ENCODE results near the gene ATE1. TPM values are rescaled to one million over a fixed set of nuclear protein-coding genes. Genes with fewer than 3 reads are reported as not detected.

Gene ATE1
- total and polyA plus RNA-seq, 8 donors, result 4.9 to 47.4 (median 9.1) TPM

DNA sequence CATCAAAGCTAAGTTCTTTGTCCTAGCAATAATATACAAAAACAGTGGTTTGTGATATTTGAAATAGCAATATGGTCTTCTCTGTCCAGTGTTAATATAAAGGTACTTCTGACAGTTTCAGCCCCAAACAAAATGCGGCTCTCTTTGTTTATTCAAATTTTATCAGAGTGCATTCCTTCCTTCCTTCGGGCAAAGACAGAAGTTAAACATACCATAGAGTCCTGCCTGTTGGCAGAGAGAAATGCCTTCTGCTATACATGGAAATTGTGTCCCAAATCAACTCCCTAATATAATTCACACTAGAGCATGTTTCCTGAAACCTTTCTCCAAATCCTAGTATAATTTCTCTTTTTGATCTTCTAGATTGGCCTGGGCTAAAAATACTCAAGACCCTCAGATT lies 21.2 kb upstream of the ATE1 start:
- WGBS, 5 donors, result 16 to 37% (median 23%) methylated on average over 2 of the region's 2 CpGs
- no peak for DNase-seq

DNA sequence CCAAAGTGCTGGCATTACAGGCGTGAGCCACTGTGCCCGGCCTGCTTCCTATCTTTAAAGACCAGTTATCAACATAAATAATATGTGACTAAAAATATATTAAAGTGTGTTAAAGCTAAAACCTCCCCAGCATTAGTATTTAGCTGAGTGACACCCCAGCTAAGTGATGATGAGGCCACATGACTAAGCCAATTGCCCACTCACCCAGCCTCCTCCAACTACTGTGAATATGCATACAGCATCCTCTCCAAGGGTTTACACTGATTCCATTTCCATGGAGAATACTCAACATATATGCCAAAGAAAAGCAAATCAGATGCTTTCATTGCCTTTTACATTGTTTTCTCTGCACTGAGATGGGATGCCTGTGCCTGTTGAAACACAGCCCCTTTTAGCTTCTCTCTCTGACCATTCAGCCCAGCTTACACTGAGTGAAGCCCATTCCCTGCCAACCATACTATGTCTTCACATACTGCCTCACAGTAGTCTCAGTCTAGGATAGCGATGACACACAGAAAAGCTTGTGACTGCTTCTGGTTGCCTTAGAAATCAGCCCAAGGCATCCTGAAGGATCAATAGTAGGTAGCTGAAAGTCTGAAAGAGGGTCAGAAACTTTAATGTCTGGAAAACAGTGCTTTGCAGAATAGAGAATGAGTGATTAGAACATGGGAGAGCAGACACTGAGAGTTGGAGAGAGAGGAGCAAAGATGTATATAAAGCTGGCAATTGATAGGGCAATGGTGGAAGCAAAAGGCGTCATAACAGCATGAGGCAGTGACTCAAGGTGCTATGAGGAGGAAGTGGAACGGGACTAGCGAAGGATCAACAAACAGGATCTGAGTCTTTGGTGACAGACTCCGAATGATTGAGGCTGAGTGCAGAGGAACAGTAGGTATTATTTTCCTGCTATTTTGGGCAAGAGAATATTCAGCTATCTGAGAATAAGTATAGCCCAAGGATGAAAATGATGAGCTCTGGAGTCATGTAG lies 19.8 kb upstream of the ATE1 start:
- H3K27me3 ChIP-seq, result no peaks in the 10 kb centered on the region
- no peak overlapping the region for H3K27ac ChIP-seq
- H3K4me1 ChIP-seq, result peaks cover 0 to 15% (median 7%) of the 10 kb centered on the region in 4 donors
- H3K9me3 ChIP-seq, result no peaks in the 10 kb centered on the region
- peak in 1 of 3 donors; percentile 9 for TF ChIP-seq POLR2AphosphoS5 (IDR thresholded peaks at IDR 0.05)
- TF ChIP-seq POLR2A (IDR thresholded peaks at IDR 0.05), result no peak
- no peak overlapping the region for H3K4me3 ChIP-seq
- intact Hi-C loops (cut with DNase I; ENCODE audit: low total_unique reads), result no loop called here
- peak in 1 of 2 donors; percentile 60 for DNase-seq
- H3K36me3 ChIP-seq, result no peaks in the 10 kb centered on the region
- WGBS, 5 donors, result 60 to 68% (median 64%) methylated on average over 7 of the region's 7 CpGs

More for the DNA sequence above, 21.2 kb upstream of the ATE1 start:
- Histone ChIP-seq H3K27me3 (no peaks in the 10 kb centered on the region), H3K36me3 (peaks cover 0 to 3% (median 0%) of the 10 kb centered on the region in 4 donors), H3K4me1 (peaks cover 0 to 15% (median 5%) of the 10 kb centered on the region in 4 donors), H3K27ac (no peak overlapping the region), H3K9me3 (no peaks in the 10 kb centered on the region), H3K4me3 (no peak overlapping the region)
- intact Hi-C loops (cut with DNase I; ENCODE audit: low total_unique reads), result no loop called here
- no peak for TF ChIP-seq POLR2AphosphoS5 (IDR thresholded peaks at IDR 0.05)
- no peak for TF ChIP-seq POLR2A (IDR thresholded peaks at IDR 0.05)
- no peak for TF ChIP-seq EP300 (IDR thresholded peaks at IDR 0.05)
- TF ChIP-seq, protein P1, sequence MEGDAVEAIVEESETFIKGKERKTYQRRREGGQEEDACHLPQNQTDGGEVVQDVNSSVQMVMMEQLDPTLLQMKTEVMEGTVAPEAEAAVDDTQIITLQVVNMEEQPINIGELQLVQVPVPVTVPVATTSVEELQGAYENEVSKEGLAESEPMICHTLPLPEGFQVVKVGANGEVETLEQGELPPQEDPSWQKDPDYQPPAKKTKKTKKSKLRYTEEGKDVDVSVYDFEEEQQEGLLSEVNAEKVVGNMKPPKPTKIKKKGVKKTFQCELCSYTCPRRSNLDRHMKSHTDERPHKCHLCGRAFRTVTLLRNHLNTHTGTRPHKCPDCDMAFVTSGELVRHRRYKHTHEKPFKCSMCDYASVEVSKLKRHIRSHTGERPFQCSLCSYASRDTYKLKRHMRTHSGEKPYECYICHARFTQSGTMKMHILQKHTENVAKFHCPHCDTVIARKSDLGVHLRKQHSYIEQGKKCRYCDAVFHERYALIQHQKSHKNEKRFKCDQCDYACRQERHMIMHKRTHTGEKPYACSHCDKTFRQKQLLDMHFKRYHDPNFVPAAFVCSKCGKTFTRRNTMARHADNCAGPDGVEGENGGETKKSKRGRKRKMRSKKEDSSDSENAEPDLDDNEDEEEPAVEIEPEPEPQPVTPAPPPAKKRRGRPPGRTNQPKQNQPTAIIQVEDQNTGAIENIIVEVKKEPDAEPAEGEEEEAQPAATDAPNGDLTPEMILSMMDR (IDR thresholded peaks at IDR 0.05), result no peak

DNA sequence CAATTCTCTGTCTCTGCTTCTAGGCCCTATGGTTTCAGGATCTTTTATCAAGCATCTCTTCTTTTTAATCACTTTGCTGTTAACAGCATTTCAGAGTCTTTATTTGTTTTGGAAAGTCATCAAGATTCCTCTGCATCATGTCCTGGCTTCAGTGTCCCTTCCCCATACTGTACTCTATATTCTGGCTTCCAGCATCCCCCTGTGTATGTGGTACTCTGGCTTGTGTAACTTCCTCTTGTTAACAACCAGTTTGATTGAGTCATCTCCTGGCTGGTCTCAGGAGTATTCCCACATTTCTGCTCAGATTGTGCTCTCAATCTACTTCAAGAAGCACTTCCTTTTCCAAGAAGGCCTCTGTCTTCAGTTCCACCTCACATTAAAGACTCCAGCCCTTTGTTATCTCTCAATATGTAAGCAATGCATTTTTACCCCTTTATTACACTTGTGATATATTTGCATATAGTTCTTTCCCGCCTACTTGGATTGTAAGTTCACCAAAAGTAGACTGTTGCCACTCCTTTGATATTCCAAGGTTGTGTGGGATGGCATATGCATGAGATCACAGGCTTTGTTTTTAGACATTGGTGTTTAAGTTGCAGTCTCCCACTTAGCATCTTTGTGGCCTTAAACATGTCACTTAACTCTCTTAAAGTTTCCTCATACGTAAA lies 15.1 kb upstream of the ATE1 start:
- Histone ChIP-seq H3K27ac (peak overlapping the region in 1 of 5 donors; percentile 45), H3K27me3 (no peaks in the 10 kb centered on the region), H3K36me3 (no peaks in the 10 kb centered on the region), H3K4me1 (peaks cover 0 to 9% (median under 1%) of the 10 kb centered on the region in 4 donors), H3K9me3 (no peaks in the 10 kb centered on the region), H3K4me3 (no peak overlapping the region)
- peak in 1 of 2 donors; percentile 67 for DNase-seq
- WGBS, 5 donors, result 47 to 89% (median 69%) methylated on average over 2 of the region's 2 CpGs
- TF ChIP-seq POLR2AphosphoS5 (IDR thresholded peaks at IDR 0.05) (peak in 1 of 3 donors; percentile 34), EP300 (IDR thresholded peaks at IDR 0.05) (no peak)
- intact Hi-C loops (cut with DNase I; ENCODE audit: low total_unique reads), result no loop called here

DNA sequence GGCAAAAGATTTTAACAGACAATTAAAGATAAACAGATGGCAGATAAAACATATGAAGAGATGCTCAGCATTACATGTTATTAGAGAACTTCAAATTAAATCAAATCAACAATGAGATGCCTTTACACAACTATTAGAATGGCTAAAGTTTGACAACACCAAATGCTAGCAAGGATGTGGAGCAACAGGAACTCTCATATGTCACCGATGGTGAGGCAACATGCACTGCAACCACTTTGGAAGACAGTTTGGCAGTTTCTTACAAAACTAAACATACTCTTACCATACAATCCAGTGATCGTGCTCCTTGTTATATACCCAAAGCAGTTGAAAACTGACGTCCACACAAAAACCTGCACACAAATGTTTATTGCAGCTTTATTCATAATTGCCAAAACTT lies 13.7 kb upstream of the ATE1 start:
- Histone ChIP-seq H3K27ac (no peak overlapping the region), H3K4me3 (no peak overlapping the region), H3K36me3 (no peaks in the 10 kb centered on the region), H3K9me3 (no peaks in the 10 kb centered on the region), H3K4me1 (peaks cover 0 to 9% (median 0%) of the 10 kb centered on the region in 4 donors), H3K27me3 (no peaks in the 10 kb centered on the region)
- TF ChIP-seq EP300 (IDR thresholded peaks at IDR 0.05), result no peak
- TF ChIP-seq POLR2AphosphoS5 (IDR thresholded peaks at IDR 0.05), result no peak
- TF ChIP-seq, protein P1 (IDR thresholded peaks at IDR 0.05), result no peak
- intact Hi-C loops (cut with DNase I; ENCODE audit: low total_unique reads), result no loop called here
- DNase-seq, result no peak
- 75 to 89% (median 84%) methylated on average over 3 of the region's 3 CpGs for WGBS, 5 donors

DNA sequence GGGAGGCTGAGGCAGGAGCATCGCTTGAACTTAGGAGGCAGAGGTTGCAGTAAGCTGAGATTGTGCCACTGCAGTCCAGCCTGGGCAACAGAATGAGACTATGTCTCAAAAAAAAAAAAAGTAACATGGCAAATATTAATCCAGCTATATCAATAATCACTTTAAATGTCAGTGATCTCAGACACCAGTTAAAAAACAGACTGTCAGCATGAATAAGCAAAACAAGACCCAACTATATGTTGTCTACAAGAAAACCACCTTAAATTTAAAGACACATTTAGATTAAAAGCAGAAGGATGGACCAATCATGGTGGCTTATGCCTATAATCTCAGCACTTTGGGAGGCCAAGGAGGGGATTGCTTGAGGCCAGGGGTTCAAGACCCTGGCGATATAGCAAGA lies 8.5 kb upstream of the ATE1 start:
- H3K4me1 ChIP-seq, result peaks cover 0 to 8% (median 0%) of the 10 kb centered on the region in 4 donors
- intact Hi-C loops (cut with DNase I; ENCODE audit: low total_unique reads), result no loop called here
- DNase-seq, result no peak
- H3K9me3 ChIP-seq, result no peaks in the 10 kb centered on the region
- no peaks in the 10 kb centered on the region for H3K36me3 ChIP-seq
- H3K4me3 ChIP-seq, result no peak overlapping the region
- WGBS, 5 donors, result 85 to 100% (median 96%) methylated on average over 2 of the region's 2 CpGs
- H3K27me3 ChIP-seq, result no peaks in the 10 kb centered on the region
- no peak for TF ChIP-seq EP300 (IDR thresholded peaks at IDR 0.05)
- no peak for TF ChIP-seq POLR2AphosphoS5 (IDR thresholded peaks at IDR 0.05)
- TF ChIP-seq, protein P1 (IDR thresholded peaks at IDR 0.05), result no peak
- TF ChIP-seq POLR2A (IDR thresholded peaks at IDR 0.05), result no peak
- H3K27ac ChIP-seq, result no peak overlapping the region

All from stomach (tissue), 9 donors.